ENCODE data around the gene DENND2D.
A peak's percentile ranks its signal among the peaks of the same experiment; 100 is the strongest.

DENND2D gene

GRCh38 chr1:111199881-111200801, at the start of gene DENND2D:
Gene DENND2D (minus strand): TSS chr1:111200646. CDS start chr1:111200459, 187 bp downstream.
- peak; percentile 46 for DNase-seq (ENCODE audit: low read depth)

DNA sequence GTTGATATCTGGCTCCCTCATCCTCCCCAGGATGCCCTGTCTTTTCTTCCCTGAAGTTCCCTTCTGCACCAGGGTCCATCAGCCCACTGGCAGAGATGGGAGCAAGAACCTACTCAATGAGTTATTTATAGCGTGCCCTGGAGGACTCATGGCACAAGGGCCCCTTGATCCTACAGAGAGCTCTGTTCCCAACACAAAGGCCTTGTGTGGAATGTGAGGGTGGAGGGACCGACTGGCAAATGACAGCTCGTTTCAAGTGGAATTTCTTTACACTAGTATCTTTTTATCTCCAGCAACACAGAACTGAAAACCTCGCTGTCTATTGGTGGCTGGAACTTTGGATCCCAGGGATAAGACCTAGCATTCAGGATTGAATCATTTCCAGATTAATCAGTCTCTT, 49.5 kb upstream of the DENND2D start:
- DNase-seq (ENCODE audit: low read depth): no peak

- DNase-seq (ENCODE audit: low read depth): no peak
These were observed 46.8 kb upstream of the DENND2D start for GRCh38 chr1:111247125-111247838.

DNA sequence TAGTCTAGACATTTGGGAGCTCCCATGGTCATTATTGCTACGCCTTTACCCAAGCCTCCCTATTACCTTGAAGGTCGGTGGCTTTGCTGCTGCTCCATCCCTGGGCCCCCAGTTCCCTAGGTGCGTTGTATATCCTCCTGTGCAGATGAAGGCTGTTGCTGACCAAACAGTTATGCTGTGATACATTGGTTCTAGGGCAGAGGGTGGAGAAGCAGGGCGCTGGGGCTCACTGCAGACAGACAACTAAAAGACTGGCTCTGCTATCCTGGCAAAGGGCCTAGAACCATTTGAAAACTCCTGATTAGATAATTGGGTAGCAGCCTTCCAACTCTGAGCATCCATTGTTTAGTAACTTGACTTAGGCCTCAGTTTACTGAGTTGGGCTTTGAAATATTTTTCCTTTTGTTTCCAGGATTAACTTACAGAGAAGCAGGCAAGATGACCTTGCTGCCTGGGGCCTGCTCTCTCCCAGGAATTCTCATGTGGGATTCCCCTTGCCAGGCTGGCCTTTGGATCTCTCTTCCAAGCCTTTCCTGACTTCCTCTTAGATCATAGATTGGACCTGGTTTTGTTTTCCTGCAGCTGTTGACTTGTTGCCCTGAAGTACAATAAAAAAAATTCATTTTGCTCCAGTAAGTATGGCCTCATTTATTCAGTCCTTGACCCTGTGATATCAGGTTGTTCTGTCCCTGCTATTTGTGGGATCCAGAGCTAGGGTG, 42.5 kb upstream of the DENND2D start:
- no peak for DNase-seq (ENCODE audit: low read depth)

DNA sequence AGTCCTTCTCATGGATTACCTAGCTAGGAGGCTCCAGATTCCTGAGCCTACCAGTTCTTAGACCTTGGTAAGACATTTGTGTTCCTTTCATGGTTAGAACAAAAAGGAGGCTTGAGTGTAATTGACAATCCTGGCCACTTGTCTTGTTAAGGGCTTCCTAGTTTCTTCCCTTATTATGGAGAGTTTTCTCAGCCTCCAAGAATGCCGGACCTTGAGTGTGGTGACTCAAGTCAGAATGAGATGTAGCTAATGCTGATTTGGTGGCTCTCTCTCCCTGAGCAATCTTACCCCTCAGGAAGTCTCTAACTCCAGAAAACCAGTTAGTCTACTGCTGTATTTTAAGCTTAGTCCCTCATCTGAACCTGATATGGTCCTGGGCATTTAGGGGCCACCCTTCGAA, 41.4 kb upstream of the DENND2D start:
- no peak for DNase-seq (ENCODE audit: low read depth)

DNA sequence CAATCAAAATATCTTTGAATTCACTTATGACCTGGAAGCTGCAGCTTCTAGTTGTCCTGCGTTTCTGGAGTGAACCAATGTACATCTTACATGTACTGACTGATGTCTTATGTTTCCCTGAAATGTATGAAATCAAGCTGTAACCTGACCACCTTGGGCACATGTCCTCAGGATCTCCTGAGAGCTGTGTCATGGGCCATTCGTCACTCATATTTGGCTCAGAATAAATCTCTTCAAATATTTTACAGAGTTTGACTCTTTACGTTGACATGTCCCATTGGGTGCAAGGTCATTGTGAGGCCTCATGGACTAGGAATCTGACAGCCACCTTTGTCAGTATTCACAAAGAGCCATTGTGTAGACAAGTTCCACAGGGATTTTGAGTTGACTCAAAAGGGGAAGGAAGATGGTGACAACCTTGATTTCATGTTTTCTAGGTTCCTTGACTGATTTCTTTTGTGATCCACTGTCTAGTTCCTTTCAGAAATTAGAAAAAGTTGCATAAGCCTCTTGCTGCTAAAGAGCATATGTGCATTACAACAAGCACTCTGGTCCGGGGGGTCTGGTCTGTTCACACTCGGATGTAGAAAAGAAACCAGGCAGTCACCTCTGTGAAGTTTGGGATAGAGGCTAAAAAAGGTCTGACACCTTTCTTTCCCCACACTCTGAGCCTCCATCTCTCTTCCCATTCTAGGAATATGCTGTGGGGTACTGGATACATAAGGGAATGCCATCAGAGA, 37.8 kb upstream of the DENND2D start:
- DNase-seq (ENCODE audit: low read depth): no peak

DNA sequence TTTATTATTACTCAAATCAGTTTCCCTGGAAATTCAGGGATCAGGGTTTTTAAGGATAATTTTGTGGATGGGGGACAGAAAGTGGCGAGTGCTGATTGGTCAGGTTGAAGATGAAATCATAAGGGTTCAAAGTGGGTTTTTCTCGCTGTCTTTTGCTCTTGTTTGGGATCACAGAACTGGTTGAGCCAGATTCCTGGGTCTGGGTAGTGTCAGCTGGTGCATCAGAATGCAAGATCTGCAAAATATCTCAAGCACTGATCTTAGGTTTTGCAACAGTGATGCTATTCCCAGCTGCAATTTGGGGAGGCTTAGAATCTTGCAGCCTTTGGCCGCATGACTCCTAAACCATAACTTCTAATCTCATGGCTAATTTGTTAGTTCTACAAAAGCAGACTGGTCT, 36.4 kb upstream of the DENND2D start:
- no peak for DNase-seq (ENCODE audit: low read depth)

- no peak for DNase-seq (ENCODE audit: low read depth)
These were observed 35.9 kb upstream of the DENND2D start for GRCh38 chr1:111236379-111236778.

DNA sequence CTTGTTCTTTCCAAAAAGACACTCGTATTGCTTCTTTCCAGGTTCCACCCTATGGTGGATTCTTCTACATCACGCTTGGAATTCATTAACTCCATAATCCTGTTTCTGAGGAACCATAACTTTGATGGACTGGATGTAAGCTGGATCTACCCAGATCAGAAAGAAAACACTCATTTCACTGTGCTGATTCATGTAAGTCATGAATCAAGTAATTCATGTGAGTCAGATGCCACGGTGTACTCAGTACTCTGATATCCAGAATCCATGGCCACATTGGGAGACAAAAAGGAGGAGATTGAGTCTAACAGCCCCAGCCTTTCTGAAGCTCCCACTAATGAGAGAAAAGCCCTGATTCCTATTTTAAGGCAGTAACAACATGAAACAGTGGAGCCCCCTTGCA, 34.4 kb upstream of the DENND2D start:
- DNase-seq (ENCODE audit: low read depth): no peak

DNA sequence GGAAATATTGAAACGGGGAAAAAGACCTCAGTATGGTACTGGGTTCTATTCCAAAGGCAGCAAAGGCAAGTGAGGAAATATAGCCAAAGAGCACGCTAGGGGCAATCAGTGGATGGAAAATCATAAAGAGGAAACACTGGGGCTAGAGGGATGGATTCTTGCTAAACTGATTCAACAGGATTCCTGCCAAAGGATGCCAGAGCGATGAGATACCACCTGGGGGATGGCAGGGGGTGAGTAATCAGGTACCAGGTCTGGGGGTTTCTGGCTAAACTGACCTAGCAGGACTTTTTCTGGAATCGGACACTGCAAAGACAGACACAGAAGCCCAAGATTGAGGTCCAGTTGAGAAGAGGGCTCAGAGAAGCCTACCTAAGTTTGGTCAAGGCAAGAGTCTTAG, 33.8 kb upstream of the DENND2D start:
- DNase-seq (ENCODE audit: low read depth): no peak

DNA sequence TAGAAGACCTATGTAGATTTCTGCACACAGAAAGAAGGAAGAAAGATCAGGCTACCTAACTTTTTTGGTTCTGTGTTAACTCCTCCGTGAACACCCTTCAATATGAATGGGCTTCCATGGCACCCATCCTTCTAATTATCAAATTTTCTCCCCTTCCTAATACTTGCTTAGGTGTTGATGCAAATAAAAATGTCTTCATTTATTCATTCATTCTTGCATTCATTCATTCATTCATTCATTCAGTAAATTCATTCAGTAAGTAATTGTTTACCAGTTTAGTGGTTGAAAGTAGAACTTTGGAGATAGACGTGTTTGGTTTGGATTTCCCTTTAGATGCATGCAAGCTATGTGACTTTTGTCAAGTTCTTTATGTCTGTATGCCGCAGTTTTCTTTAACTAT, 31.7 kb upstream of the DENND2D start:
- no peak for DNase-seq (ENCODE audit: low read depth)

DNA sequence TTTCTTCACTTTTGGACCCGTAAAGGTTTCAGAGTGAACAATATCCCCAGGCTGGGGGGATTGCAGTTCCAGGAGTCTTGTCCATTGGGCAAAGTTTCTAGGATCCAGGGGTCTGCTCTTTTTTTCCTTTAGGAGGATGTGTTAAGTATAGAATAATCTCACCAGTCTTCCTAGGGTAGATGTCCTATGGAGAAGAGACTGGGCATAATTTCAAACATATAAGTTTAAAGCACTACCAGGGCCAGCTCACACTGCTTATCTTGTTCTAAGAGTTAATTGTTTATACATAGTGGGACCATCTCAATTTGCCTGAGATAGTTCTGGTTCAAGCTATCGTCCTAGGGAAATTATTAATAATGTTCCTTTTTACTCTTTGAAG, 28.3 kb upstream of the DENND2D start:
- no peak for DNase-seq (ENCODE audit: low read depth)

DNA sequence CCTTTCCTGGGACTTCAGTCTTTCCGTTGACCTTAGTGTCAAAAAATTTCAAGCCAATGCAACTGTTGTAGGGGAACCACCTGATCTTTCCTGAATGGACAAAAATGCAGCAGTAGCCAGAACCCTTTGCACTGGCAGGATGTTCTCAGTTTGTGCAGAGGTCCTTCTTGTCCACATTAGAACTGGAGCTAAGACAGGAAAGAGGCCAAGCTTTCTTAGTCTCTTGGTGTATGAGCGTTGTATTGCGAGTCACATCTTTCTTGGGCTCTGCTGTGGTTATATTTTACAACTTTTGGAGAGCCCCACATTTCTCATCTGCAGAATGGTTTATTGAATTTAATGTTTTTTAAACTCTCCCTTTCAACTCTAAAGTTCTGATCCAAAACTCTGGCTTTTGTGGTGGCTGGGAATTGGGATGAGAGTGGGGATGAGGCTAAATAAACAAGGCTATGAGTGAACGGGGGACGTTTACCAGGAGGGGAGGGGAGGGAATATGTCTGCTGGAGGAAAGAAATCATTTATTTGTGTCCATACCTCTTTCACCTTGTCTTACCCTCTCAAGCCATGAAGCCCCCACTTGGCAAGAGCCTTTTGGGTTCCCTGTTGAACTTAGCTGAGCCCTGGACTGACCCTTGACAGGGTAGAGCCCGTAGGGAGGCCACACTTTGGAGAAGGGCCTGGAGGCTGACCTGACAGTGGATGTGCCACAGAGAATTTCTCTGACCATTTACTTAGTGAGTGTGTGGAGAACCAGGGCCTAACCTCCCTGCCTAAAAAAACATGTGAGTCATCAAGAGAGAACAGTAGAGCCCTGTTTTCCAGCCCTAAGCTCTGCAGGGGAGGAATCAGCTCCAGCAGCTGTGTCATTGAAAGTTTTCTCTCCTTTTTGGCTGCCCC, 27.7 kb upstream of the DENND2D start:
- no peak for DNase-seq (ENCODE audit: low read depth)

GRCh38 chr1:111227434-111227833, 27.0 kb upstream of the DENND2D start, which contains the start of gene CHI3L2:
Gene CHI3L2 (plus strand): TSS chr1:111227713. CDS start chr1:111227730, 17 bp downstream.
- DNase-seq (ENCODE audit: low read depth): no peak

GRCh38 chr1:111225717-111226400, 25.4 kb upstream of the DENND2D start:
- DNase-seq (ENCODE audit: low read depth): no peak

DNA sequence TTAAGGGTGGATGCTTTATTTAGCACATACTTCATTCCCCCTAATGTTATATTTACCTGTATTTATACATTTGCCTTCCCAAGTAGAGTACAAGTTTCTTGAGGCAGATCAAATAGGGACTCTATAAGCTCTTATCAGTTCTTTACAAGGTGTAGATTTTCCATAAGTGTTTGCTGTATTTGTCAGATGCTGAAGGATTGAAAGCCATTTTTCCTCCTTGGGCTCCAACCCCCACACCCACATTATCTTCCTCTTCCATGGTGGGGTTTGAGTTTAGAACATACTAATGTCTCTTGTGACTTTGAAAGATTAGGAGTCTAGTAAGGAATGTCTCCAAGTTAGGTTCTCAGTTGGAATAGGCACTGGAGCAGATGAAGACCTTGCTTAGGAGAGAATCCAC, 24.6 kb upstream of the DENND2D start:
- DNase-seq (ENCODE audit: low read depth): no peak

GRCh38 chr1:111223126-111223685, 22.8 kb upstream of the DENND2D start:
- no peak for DNase-seq (ENCODE audit: low read depth)

DNA sequence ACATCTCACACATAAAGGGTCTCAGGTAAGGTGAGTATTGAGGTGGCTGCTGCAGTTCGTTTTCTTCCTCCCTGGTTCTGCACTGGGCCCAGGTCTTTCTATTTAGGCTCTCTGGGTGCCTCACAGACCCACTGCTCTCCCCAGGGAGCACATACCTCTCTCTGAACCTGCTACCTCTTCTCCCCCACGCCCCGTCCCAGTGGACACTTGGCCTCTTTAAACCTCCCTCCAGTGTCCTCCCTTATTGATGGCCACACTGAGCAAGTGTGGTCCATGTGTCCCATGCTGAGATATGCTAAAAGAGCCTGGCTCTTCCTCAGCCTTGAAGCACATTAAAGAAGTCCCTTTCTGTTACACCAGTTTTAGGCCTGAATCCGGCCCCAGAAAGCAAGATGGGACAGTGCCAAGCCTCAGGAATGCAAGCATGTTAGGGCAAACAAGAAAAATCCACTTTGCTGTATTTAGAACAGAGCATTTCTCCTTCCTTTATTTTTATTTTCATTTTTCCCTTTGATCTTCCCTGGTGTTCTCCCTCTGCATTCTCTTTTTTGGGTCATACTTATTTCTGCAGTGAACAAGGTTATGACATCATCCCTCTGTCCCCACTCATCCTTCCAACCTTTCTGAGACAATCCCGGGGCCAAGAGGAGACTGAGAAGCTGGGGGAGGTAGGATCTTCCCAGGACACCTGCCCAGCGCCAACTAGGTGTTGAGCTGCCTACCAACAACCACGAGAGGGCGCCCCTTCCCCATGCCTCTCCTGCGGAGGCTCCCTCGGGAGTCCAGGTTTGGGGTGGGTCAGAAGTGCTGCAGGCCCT, 22.1 kb upstream of the DENND2D start:
- peak; percentile 47 for DNase-seq (ENCODE audit: low read depth)

All from stimulated activated CD8-positive, alpha-beta memory T cell treated with anti-CD3 and anti-CD28 coated beads, Interleukin-12 subunit alpha, Interleukin-12 subunit beta, amount 100 ng/mL, for 4 hours (primary cell).